ENCODE results near the gene SHE.

SHE gene

GRCh38 chr1:154476791-154477190 lies 25.4 kb downstream of the SHE start:
- DNase-seq, result no peak

GRCh38 chr1:154474802-154475201 lies 27.4 kb downstream of the SHE start:
- peak; percentile 55 to 74 for DNase-seq

GRCh38 chr1:154471304-154471703 lies 30.9 kb downstream of the SHE start:
- no peak for DNase-seq

- DNase-seq, result no peak
Observed at GRCh38 chr1:154469844-154470560, 32.2 kb downstream of the SHE start.

GRCh38 chr1:154468535-154469250 lies 33.5 kb downstream of the SHE start:
- no peak for DNase-seq

GRCh38 chr1:154467434-154468102 lies 34.6 kb downstream of the SHE start:
- no peak for DNase-seq

GRCh38 chr1:154466921-154467417 lies 35.2 kb downstream of the SHE start:
- peak; percentile 75 to 96 for DNase-seq

GRCh38 chr1:154466206-154466605 lies 36.0 kb downstream of the SHE start:
- peak in 1 of 2 donors; percentile 31 for DNase-seq

GRCh38 chr1:154465621-154466195 lies 36.5 kb downstream of the SHE start:
- DNase-seq, result peak in 1 of 2 donors; percentile 38

GRCh38 chr1:154463512-154463990 lies 38.7 kb downstream of the SHE start:
- DNase-seq, result peak; percentile 58 to 74

GRCh38 chr1:154460695-154461260 lies 41.4 kb downstream of the SHE start:
- DNase-seq, result no peak

- DNase-seq, result no peak
Observed at GRCh38 chr1:154459080-154459479, 43.1 kb downstream of the SHE start.

- DNase-seq, result peak; percentile 62 to 81
Observed at GRCh38 chr1:154456631-154457030, 45.6 kb downstream of the SHE start.

GRCh38 chr1:154454386-154455120 lies 47.7 kb downstream of the SHE start:
- peak in 1 of 2 donors; percentile 61 for DNase-seq

- DNase-seq, result peak; percentile 59 to 60
Observed at GRCh38 chr1:154453574-154454352, 48.4 kb downstream of the SHE start.

- peak in 1 of 2 donors; percentile 50 for DNase-seq
Observed at GRCh38 chr1:154453161-154453560, 49.1 kb downstream of the SHE start.

GRCh38 chr1:154448331-154448811 lies 53.8 kb downstream of the SHE start:
- DNase-seq, result no peak

- no peak for DNase-seq
Observed at GRCh38 chr1:154446789-154447188, 55.4 kb downstream of the SHE start.

- DNase-seq, result no peak
Observed at GRCh38 chr1:154446292-154446691, 55.9 kb downstream of the SHE start.

- DNase-seq, result no peak
Observed at GRCh38 chr1:154445040-154445472, 57.2 kb downstream of the SHE start.
